Measurements from ENCODE around the gene USP22. TPM values are rescaled to one million over a fixed set of nuclear protein-coding genes. Genes with fewer than 3 reads are reported as not detected.

The USP22 gene
- total and polyA plus RNA-seq, 2 experiments from 2014 or later = 68.9 to 296 TPM

DNA sequence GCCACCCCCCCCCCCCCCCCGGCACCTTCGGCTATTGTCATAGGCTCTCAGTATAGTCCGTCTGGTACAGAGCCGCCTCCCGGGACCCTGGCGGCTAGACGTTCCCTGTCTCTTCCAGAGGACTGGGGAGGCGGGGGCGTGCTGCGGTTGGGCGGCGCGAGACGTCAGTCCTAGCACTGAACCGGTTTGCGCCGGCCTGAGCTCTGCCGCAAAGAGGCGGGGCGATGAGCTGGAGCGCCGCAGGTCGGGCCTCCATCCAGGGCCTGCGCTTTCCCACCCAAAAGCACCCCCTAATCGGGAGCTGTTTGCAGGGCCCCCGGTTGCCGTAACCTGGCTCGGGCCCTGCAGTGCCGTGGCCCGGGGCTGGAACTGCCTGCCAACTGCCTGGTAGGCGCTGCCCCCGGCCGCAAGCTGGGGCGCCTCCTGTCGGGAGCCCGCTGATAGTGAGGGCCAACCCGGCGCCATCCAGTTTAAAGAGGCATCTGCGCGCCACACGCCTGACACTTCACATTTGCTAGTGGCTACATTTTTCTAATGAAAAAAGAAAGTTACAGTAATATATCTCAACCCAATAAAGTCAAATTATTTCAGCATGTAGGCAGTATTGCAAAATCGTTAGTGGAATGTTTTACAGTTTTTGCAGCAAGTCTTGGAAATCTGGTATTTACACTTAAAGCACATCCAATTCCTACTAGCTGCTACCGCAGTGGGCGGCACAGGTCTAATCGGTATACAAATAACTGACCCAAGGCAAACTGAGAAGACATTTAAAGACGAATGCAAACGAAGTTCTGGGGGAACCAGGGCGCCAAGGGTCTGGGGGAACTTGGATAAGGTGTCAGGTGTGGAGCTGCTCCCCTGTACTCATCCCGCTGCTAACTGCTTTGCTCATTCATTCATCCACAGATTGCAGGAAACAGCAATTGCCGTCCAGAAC, 753 bp upstream of the USP22 start (continued):
- TF ChIP-seq, protein P1, sequence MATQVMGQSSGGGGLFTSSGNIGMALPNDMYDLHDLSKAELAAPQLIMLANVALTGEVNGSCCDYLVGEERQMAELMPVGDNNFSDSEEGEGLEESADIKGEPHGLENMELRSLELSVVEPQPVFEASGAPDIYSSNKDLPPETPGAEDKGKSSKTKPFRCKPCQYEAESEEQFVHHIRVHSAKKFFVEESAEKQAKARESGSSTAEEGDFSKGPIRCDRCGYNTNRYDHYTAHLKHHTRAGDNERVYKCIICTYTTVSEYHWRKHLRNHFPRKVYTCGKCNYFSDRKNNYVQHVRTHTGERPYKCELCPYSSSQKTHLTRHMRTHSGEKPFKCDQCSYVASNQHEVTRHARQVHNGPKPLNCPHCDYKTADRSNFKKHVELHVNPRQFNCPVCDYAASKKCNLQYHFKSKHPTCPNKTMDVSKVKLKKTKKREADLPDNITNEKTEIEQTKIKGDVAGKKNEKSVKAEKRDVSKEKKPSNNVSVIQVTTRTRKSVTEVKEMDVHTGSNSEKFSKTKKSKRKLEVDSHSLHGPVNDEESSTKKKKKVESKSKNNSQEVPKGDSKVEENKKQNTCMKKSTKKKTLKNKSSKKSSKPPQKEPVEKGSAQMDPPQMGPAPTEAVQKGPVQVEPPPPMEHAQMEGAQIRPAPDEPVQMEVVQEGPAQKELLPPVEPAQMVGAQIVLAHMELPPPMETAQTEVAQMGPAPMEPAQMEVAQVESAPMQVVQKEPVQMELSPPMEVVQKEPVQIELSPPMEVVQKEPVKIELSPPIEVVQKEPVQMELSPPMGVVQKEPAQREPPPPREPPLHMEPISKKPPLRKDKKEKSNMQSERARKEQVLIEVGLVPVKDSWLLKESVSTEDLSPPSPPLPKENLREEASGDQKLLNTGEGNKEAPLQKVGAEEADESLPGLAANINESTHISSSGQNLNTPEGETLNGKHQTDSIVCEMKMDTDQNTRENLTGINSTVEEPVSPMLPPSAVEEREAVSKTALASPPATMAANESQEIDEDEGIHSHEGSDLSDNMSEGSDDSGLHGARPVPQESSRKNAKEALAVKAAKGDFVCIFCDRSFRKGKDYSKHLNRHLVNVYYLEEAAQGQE (IDR thresholded peaks at IDR 0.05; ENCODE audit: unreplicated experiment) = no peak
- no peak for TF ChIP-seq EZH2phosphoT487 (IDR thresholded peaks at IDR 0.05; ENCODE audit: unreplicated experiment)

DNA sequence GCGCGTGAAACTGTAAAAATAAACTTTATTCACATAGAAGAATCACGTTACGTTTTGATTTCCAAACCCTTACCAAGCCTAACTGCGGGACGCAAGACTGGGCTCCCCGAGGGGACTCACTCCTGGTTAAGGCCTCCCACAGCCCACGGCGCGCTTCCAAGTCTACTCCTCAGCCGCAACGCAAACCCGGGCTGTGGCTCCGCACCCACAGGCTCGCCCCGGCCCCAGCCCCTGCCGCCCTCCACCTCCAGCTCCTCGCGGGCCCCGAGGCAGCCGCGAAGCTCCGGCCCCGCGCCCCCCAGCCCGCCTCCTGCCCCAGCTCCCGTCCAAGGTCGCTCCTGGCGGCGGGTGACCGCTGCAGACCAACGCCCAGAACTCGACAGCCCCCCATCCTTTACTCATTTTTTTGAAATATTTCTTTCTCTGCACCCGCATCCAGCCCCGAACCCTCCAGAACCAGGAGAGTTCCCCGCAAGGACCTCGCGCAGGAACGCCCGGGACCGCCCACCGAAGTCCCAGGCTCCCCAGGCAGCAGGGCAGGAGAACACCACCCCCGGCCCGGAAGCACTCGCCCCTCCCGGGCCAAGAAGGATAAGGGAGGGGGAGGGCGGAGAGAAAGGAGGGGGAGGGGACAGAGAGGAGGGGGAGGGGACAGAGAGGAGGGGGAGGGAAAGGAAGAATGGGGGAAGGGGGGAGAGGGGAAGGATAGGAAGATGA, 912 bp downstream of the USP22 start:
- H3F3A ChIP-seq (replicated peaks; ENCODE audit: low read depth) = peaks cover 7% of the 10 kb centered on the region; the same call in 1 of the 2 replicates
- peak; percentile 52 for TF ChIP-seq POLR2AphosphoS5 (IDR thresholded peaks at IDR 0.05; ENCODE audit: low read depth)
- no peak for TF ChIP-seq JUNB (IDR thresholded peaks at IDR 0.05; ENCODE audit: unreplicated experiment)
- H3K9me2 ChIP-seq (ENCODE audit: insufficient read depth) = no peaks in the 10 kb centered on the region
- DNase-seq (ENCODE audit: low spot score) (peak; percentile 89), ATAC-seq (peak; percentile 17)
- H3K36me3 Mint-ChIP-seq (ENCODE audit: low read depth) = peaks cover 32% of the 10 kb centered on the region
- peaks cover 21% of the 10 kb centered on the region for H3K27me3 Mint-ChIP-seq (ENCODE audit: insufficient read depth, low read depth, poor library complexity)
- no peaks in the 10 kb centered on the region for H3K27me3 ChIP-seq (ENCODE audit: insufficient read depth)
- peaks cover 53% of the 10 kb centered on the region for H3K79me2 ChIP-seq (replicated peaks; ENCODE audit: insufficient read depth)
- peaks cover 24% of the 10 kb centered on the region for H3K4me1 Mint-ChIP-seq
- H3K9me3 Mint-ChIP-seq = peaks cover 2% of the 10 kb centered on the region
- H3K27ac ChIP-seq (ENCODE audit: low read depth) = peak overlapping the region; percentile 99
- peak overlapping the region; percentile 98 for H3K4me3 Mint-ChIP-seq
- no peak overlapping the region for H2AFZ ChIP-seq
- H3K4me2 ChIP-seq = peak overlapping the region; percentile 96
- H3K4me3 ChIP-seq = peak overlapping the region; percentile 98
- peak overlapping the region; percentile 99 for H3K27ac Mint-ChIP-seq
- peaks cover 30% of the 10 kb centered on the region for H4K20me1 ChIP-seq (replicated peaks; ENCODE audit: insufficient read depth)
- peaks cover 11% of the 10 kb centered on the region for H3K36me3 ChIP-seq (ENCODE audit: insufficient read depth)
- H3K4me1 ChIP-seq (ENCODE audit: insufficient read depth) = peaks cover 33% of the 10 kb centered on the region

DNA sequence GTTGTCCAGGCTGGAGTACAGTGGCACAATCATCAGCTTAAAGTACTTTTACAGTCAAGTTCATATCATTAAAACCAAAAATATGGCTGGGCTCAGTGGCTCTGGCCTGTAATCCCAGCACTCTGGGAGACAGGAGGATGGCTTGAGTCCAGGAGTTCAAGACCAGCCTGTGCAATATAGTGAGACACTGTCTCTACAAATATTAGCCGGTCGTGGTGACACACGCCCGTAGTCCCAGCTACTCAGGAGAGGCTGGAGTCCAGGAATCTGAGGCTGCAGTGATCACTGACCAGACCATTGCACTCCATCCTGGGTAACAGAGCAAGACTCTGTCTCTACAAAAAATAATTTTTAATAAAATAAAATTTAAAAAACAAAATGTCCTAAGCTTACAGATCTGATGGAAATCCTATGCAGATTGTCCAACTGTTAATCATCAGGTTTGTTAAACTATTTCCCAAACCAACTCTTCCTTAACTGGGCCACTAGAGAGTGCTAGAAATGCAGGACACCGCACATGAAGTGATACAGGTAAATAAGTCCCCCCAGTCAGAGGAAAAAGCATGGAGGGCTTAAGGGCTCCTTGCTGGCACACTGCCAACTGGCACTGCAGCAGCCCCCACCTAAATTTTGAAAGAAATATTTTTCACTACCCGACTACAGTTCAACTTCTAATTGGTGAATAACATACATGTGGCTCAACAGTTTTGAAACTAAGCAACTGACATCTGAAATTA, 2.8 kb downstream of the USP22 start:
- H3K27ac Mint-ChIP-seq = peak overlapping the region; percentile 99
- peak overlapping the region; percentile 98 for H3K4me3 Mint-ChIP-seq

More for the DNA sequence above, 2.8 kb downstream of the USP22 start:
- Histone ChIP-seq H2AFZ (no peak overlapping the region), H3K9me2 (ENCODE audit: insufficient read depth) (no peaks in the 10 kb centered on the region), H3K79me2 (replicated peaks; ENCODE audit: insufficient read depth) (peaks cover 72% of the 10 kb centered on the region), H3K36me3 (ENCODE audit: insufficient read depth) (peaks cover 15% of the 10 kb centered on the region), H3K4me3 (peak overlapping the region; percentile 98), H3K4me2 (peak overlapping the region; percentile 96), H3K27me3 (ENCODE audit: insufficient read depth) (no peaks in the 10 kb centered on the region), H4K20me1 (replicated peaks; ENCODE audit: insufficient read depth) (peaks cover 48% of the 10 kb centered on the region), H3K4me1 (ENCODE audit: insufficient read depth) (peaks cover 51% of the 10 kb centered on the region), H3K27ac (ENCODE audit: low read depth) (0 out of 2 replicates have a peak overlapping the region, but pooled peaks have one; percentile 27), H3F3A (replicated peaks; ENCODE audit: low read depth) (peaks cover 7% of the 10 kb centered on the region; the same call in 1 of the 2 replicates)
- Mint-ChIP-seq H3K27me3 (ENCODE audit: insufficient read depth, low read depth, poor library complexity) (peaks cover 22% of the 10 kb centered on the region), H3K9me3 (peaks cover 2% of the 10 kb centered on the region), H3K36me3 (ENCODE audit: low read depth) (peaks cover 50% of the 10 kb centered on the region), H3K4me1 (peaks cover 41% of the 10 kb centered on the region)
- TF ChIP-seq EZH2 (IDR thresholded peaks at IDR 0.05; ENCODE audit: low read depth, unreplicated experiment) (no peak), JUNB (IDR thresholded peaks at IDR 0.05; ENCODE audit: unreplicated experiment) (no peak), POLR2AphosphoS5 (IDR thresholded peaks at IDR 0.05; ENCODE audit: low read depth) (no peak), ZNF331 (CRISPR knock-in tag; IDR thresholded peaks at IDR 0.05; ENCODE audit: low read depth) (no peak)
- TF ChIP-seq, protein P2, sequence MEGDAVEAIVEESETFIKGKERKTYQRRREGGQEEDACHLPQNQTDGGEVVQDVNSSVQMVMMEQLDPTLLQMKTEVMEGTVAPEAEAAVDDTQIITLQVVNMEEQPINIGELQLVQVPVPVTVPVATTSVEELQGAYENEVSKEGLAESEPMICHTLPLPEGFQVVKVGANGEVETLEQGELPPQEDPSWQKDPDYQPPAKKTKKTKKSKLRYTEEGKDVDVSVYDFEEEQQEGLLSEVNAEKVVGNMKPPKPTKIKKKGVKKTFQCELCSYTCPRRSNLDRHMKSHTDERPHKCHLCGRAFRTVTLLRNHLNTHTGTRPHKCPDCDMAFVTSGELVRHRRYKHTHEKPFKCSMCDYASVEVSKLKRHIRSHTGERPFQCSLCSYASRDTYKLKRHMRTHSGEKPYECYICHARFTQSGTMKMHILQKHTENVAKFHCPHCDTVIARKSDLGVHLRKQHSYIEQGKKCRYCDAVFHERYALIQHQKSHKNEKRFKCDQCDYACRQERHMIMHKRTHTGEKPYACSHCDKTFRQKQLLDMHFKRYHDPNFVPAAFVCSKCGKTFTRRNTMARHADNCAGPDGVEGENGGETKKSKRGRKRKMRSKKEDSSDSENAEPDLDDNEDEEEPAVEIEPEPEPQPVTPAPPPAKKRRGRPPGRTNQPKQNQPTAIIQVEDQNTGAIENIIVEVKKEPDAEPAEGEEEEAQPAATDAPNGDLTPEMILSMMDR (conservative IDR thresholded peaks at IDR 0.05; ENCODE audit: low read depth in 2 of 2) = peak; percentile 57 to 60
- peak; percentile 67 for DNase-seq (ENCODE audit: low spot score)
- ATAC-seq = peak; percentile 2; the same call in 1 of the 3 replicates

All from GM23338 (cell line).